Measurements from ENCODE around the gene GFM1.
"Not testable (repeated sequence)": the region's sequence is repeated elsewhere in the genome, so short reads cannot be mapped to it uniquely, and the experiment has no call there.

GFM1 gene

GRCh38 chr3:158679547-158680000, 35.2 kb downstream of the GFM1 start:
- DNase-seq, result no peak

- DNase-seq, result no peak
Measured at GRCh38 chr3:158680861-158681260, 36.5 kb downstream of the GFM1 start.

GRCh38 chr3:158683230-158683962, 39.1 kb downstream of the GFM1 start:
- no peak for DNase-seq

GRCh38 chr3:158685159-158685558, 40.8 kb downstream of the GFM1 start:
- no peak for DNase-seq

GRCh38 chr3:158693866-158694456, 49.6 kb downstream of the GFM1 start:
- DNase-seq, result not testable (repeated sequence)

- no peak for DNase-seq
Measured at GRCh38 chr3:158696618-158697017, 52.3 kb downstream of the GFM1 start.

- DNase-seq, result no peak
Measured at GRCh38 chr3:158700559-158700958, 56.2 kb downstream of the GFM1 start.

GRCh38 chr3:158701420-158702065, 57.2 kb downstream of the GFM1 start:
- no peak for DNase-seq

GRCh38 chr3:158702815-158703481, 58.6 kb downstream of the GFM1 start:
- DNase-seq, result no peak

- no peak for DNase-seq
Measured at GRCh38 chr3:158703566-158703965, 59.2 kb downstream of the GFM1 start.

- DNase-seq, result no peak
Measured at GRCh38 chr3:158709666-158710083, 65.3 kb downstream of the GFM1 start.

- DNase-seq, result no peak
Measured at GRCh38 chr3:158710601-158711000, 66.3 kb downstream of the GFM1 start.

GRCh38 chr3:158711886-158712285, 67.6 kb downstream of the GFM1 start:
- DNase-seq, result no peak

- DNase-seq, result no peak
Measured at GRCh38 chr3:158712443-158712842, 68.1 kb downstream of the GFM1 start.

GRCh38 chr3:158713094-158713499, 68.8 kb downstream of the GFM1 start:
- no peak for DNase-seq

- DNase-seq, result no peak
Measured at GRCh38 chr3:158717576-158717975, 73.2 kb downstream of the GFM1 start.

GRCh38 chr3:158718490-158719170, 74.3 kb downstream of the GFM1 start:
- no peak for DNase-seq

GRCh38 chr3:158722108-158722507, 77.8 kb downstream of the GFM1 start:
- DNase-seq, result peak in 1 of 2 donors; percentile 8

- no peak for DNase-seq
Measured at GRCh38 chr3:158723991-158724390, 79.7 kb downstream of the GFM1 start.

- no peak for DNase-seq
Measured at GRCh38 chr3:158725348-158726011, 81.2 kb downstream of the GFM1 start.

GRCh38 chr3:158727206-158728060, 83.1 kb downstream of the GFM1 start:
- DNase-seq, result peak; percentile 27 to 73

Measured in CD4-positive, alpha-beta T cell treated with Interleukin-1 beta for 1 hour (primary cell).